KG1 (cell line): ENCODE data around the gene SEC23IP.

ENCODE experiments used
- DNase-seq: peaks from one replicate; lab custom pipeline; 2025; lab: John Stamatoyannopoulos, UW

Gene SEC23IP

GRCh38 chr10:119940487-119940886 lies 48.0 kb downstream of the SEC23IP start:
- DNase-seq = no peak

- DNase-seq = no peak
These were observed 50.4 kb downstream of the SEC23IP start for GRCh38 chr10:119942973-119943372.

GRCh38 chr10:119945805-119946204 lies 53.3 kb downstream of the SEC23IP start:
- no peak for DNase-seq

GRCh38 chr10:119947300-119947699 lies 54.8 kb downstream of the SEC23IP start:
- DNase-seq = no peak

GRCh38 chr10:119957451-119957850 lies 64.9 kb downstream of the SEC23IP start:
- no peak for DNase-seq

- DNase-seq = no peak
These were observed 70.3 kb downstream of the SEC23IP start for GRCh38 chr10:119962837-119963236.

- DNase-seq = no peak
These were observed 74.5 kb downstream of the SEC23IP start for GRCh38 chr10:119967066-119967465.

GRCh38 chr10:119969609-119970008 lies 77.1 kb downstream of the SEC23IP start:
- no peak for DNase-seq

GRCh38 chr10:119970107-119970506 lies 77.6 kb downstream of the SEC23IP start:
- DNase-seq = no peak

- DNase-seq = no peak
These were observed 78.4 kb downstream of the SEC23IP start for GRCh38 chr10:119970963-119971362.

GRCh38 chr10:119973281-119973680 lies 80.8 kb downstream of the SEC23IP start:
- no peak for DNase-seq

- no peak for DNase-seq
These were observed 83.9 kb downstream of the SEC23IP start for GRCh38 chr10:119976421-119976820.

GRCh38 chr10:119980956-119981750 lies 88.6 kb downstream of the SEC23IP start:
- DNase-seq = no peak

- DNase-seq = no peak
These were observed 89.3 kb downstream of the SEC23IP start for GRCh38 chr10:119981826-119982225.

GRCh38 chr10:119988333-119988732 lies 95.8 kb downstream of the SEC23IP start:
- no peak for DNase-seq

- DNase-seq = no peak
These were observed 97.4 kb downstream of the SEC23IP start for GRCh38 chr10:119989966-119990365.

GRCh38 chr10:119991066-119991465 lies 98.5 kb downstream of the SEC23IP start:
- DNase-seq = no peak

- no peak for DNase-seq
These were observed 99.3 kb downstream of the SEC23IP start for GRCh38 chr10:119991816-119992215.
